ENCODE measurements around the gene COL15A1.
A peak's percentile ranks its signal among the peaks of the same experiment; 100 is the strongest.

Gene COL15A1

GRCh38 chr9:98944734-98945074 lies 997 bp downstream of the COL15A1 start:
- DNase-seq (ENCODE audit: low spot score) = no peak

GRCh38 chr9:98949565-98949964 lies 5.9 kb downstream of the COL15A1 start:
- no peak for DNase-seq (ENCODE audit: low spot score)

GRCh38 chr9:98950262-98950661 lies 6.6 kb downstream of the COL15A1 start:
- no peak for DNase-seq (ENCODE audit: low spot score)

GRCh38 chr9:98951967-98952366 lies 8.3 kb downstream of the COL15A1 start:
- no peak for DNase-seq (ENCODE audit: low spot score)

GRCh38 chr9:98953581-98954243 lies 10.0 kb downstream of the COL15A1 start:
- DNase-seq (ENCODE audit: low spot score) = no peak

GRCh38 chr9:98954244-98954610 lies 10.5 kb downstream of the COL15A1 start:
- no peak for DNase-seq (ENCODE audit: low spot score)

GRCh38 chr9:98955259-98955658 lies 11.6 kb downstream of the COL15A1 start:
- no peak for DNase-seq (ENCODE audit: low spot score)

- no peak for DNase-seq (ENCODE audit: low spot score)
Observed at GRCh38 chr9:98957826-98958225, 14.1 kb downstream of the COL15A1 start.

GRCh38 chr9:98958271-98958984 lies 14.7 kb downstream of the COL15A1 start:
- no peak for DNase-seq (ENCODE audit: low spot score)

- DNase-seq (ENCODE audit: low spot score) = no peak
Observed at GRCh38 chr9:98960409-98960808, 16.7 kb downstream of the COL15A1 start.

- DNase-seq (ENCODE audit: low spot score) = no peak
Observed at GRCh38 chr9:98961513-98962180, 17.9 kb downstream of the COL15A1 start.

GRCh38 chr9:98962181-98962560 lies 18.5 kb downstream of the COL15A1 start:
- DNase-seq (ENCODE audit: low spot score) = no peak

GRCh38 chr9:98962861-98963260 lies 19.2 kb downstream of the COL15A1 start:
- peak; percentile 51 for DNase-seq (ENCODE audit: low spot score)

- DNase-seq (ENCODE audit: low spot score) = no peak
Observed at GRCh38 chr9:98964201-98964600, 20.5 kb downstream of the COL15A1 start.

- no peak for DNase-seq (ENCODE audit: low spot score)
Observed at GRCh38 chr9:98964911-98965336, 21.2 kb downstream of the COL15A1 start.

- DNase-seq (ENCODE audit: low spot score) = no peak
Observed at GRCh38 chr9:98966676-98967075, 23.0 kb downstream of the COL15A1 start.

GRCh38 chr9:98967257-98967656 lies 23.6 kb downstream of the COL15A1 start:
- DNase-seq (ENCODE audit: low spot score) = no peak

- no peak for DNase-seq (ENCODE audit: low spot score)
Observed at GRCh38 chr9:98967680-98968079, 24.0 kb downstream of the COL15A1 start.

GRCh38 chr9:98968601-98969337 lies 25.1 kb downstream of the COL15A1 start:
- no peak for DNase-seq (ENCODE audit: low spot score)

GRCh38 chr9:98970532-98971041 lies 26.9 kb downstream of the COL15A1 start:
- no peak for DNase-seq (ENCODE audit: low spot score)

- peak; percentile 44 for DNase-seq (ENCODE audit: low spot score)
Observed at GRCh38 chr9:98971168-98971914, 27.6 kb downstream of the COL15A1 start.

GRCh38 chr9:98971915-98972223 lies 28.2 kb downstream of the COL15A1 start:
- DNase-seq (ENCODE audit: low spot score) = no peak
